NT2/D1 (cell line): ENCODE results near the gene FOXL3.
"Not testable (repeated sequence)": the region's sequence is repeated elsewhere in the genome, so short reads cannot be mapped to it uniquely, and the experiment has no call there.

ENCODE experiments used
- SUZ12 ChIP-seq: IDR thresholded peaks from 2 replicates; pipeline ENCODE4 v1.6.1; 2011; ENCODE audit not compliant: insufficient read length, insufficient read depth; ENCODE audit errors: extremely low read depth
- ZNF274 ChIP-seq: IDR thresholded peaks from 2 replicates; pipeline ENCODE4 v1.6.1; 2011; ENCODE audit warnings: mild to moderate bottlenecking, low read depth, low read length

DNA sequence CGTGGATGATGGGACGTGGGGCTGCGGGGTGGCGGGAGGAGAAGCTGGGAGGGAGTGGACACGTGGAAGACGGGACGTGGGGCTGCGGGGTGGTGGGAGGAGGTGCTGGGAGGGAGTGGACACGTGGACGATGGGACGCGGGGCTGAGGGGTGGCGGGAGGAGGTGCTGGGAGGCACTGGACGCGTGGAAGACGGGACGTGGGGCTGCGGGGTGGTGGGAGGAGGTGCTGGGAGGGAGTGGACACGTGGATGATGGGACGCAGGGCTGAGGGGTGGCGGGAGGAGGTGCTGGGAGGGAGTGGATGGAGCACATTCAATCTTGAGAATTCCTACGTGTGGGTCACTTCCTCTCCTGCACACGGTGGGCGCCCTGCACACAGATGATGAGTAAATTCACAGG is 7.2 kb downstream of the FOXL3 start:
- not testable (repeated sequence) for TF ChIP-seq ZNF274, SUZ12
